H1 (cell line): Measurements from ENCODE around the gene TMC3.

Experiments used
- CTCF ChIP-seq, 3 experiments: IDR thresholded peaks; 1 replicate in 2 of 3; 2 replicates in 1 of 3; pipeline versions ENCODE4 v1.5.1 to v1.6.1; 2011; ENCODE audit warnings: low read length in 3 of 3, mild to moderate bottlenecking in 3 of 3, inconsistent platforms in 2 of 3, low read depth in 1 of 3, moderate library complexity in 1 of 3; ENCODE audit not compliant: insufficient read depth in 1 of 3; ENCODE audit errors: control extremely low read depth in 1 of 3
- EGR1 ChIP-seq: IDR thresholded peaks from 2 replicates; pipeline ENCODE4 v1.6.1; 2011; ENCODE audit warnings: low read depth, low read length, borderline replicate concordance
- NRF1 ChIP-seq: IDR thresholded peaks from 2 replicates; pipeline ENCODE4 v1.6.1; 2011; ENCODE audit warnings: mild to moderate bottlenecking, low read depth, low read length, improper control_type of control experiment
- POLR2A ChIP-seq, 2 experiments: IDR thresholded peaks; 1 replicate in 1 of 2; 2 replicates in 1 of 2; pipeline ENCODE4 v1.6.1; 2011; ENCODE audit warnings: low read depth in 2 of 2, low read length in 2 of 2, mild to moderate bottlenecking in 2 of 2; ENCODE audit errors: control extremely low read depth in 1 of 2
- RFX5 ChIP-seq: IDR thresholded peaks from 2 replicates; pipeline ENCODE4 v1.6.1; 2011; ENCODE audit warnings: low read depth, low read length, improper control_type of control experiment, borderline replicate concordance
- RXRA ChIP-seq: IDR thresholded peaks from 2 replicates; pipeline ENCODE4 v1.6.1; 2011; ENCODE audit warnings: low read depth, mild to moderate bottlenecking, low read length, moderate library complexity; ENCODE audit not compliant: insufficient read depth
- SIN3A ChIP-seq, 2 experiments: IDR thresholded peaks in 1 of 2; conservative IDR thresholded peaks in 1 of 2; 2 replicates each; pipeline ENCODE4 v1.6.1; 2011 to 2012; ENCODE audit warnings: low read length in 2 of 2, improper control_type of control experiment in 1 of 2, low read depth in 1 of 2, mild to moderate bottlenecking in 1 of 2

- no peak for TF ChIP-seq EGR1
- no peak for TF ChIP-seq CTCF (IDR thresholded peaks at IDR 0.05; ENCODE audit: control extremely low read depth in 1 of 3, insufficient read depth in 1 of 3, low read depth in 1 of 3, low read length in 3 of 3)
- no peak for TF ChIP-seq RFX5
- no peak for TF ChIP-seq SIN3A (conservative IDR thresholded peaks at IDR 0.05 in 1 of 2, IDR thresholded peaks at IDR 0.05 in 1 of 2; ENCODE audit: low read depth in 1 of 2, low read length in 2 of 2)
- no peak for TF ChIP-seq POLR2A (IDR thresholded peaks at IDR 0.05; ENCODE audit: control extremely low read depth in 1 of 2, low read depth in 2 of 2, low read length in 2 of 2)
- TF ChIP-seq RXRA = no peak
- no peak for TF ChIP-seq NRF1
Observed at GRCh38 chr15:81297603-81298575, 76.1 kb downstream of the TMC3 start.
